HepG2 (cell line): ENCODE data around the gene TNFSF12. TPM values are rescaled to one million over a fixed set of nuclear protein-coding genes. Genes with fewer than 3 reads are reported as not detected.

Experiments
- ELF4 ChIP-seq: sonication (generic); formaldehyde crosslinking; IDR thresholded peaks from 2 replicates; pipeline ENCODE4 v1.5.0; 2020; ENCODE audit warnings: missing genetic modification reagents, mild to moderate bottlenecking, moderate library complexity, borderline replicate concordance
- GLI4 ChIP-seq: sonication (generic); formaldehyde crosslinking; IDR thresholded peaks from 2 replicates; pipeline ENCODE4 v1.5.1; 2020; ENCODE audit warnings: missing genetic modification reagents, mild to moderate bottlenecking, moderate library complexity, borderline replicate concordance
- LCORL ChIP-seq, 2 experiments: fragments of 450-650 bp in 1 of 2; sonication (generic) in 1 of 2; formaldehyde crosslinking in 1 of 2; IDR thresholded peaks; 2 replicates each; pipeline versions ENCODE4 v1.5.0 to v1.6.1; 2017 to 2020; ENCODE audit warnings: antibody characterized with exemption in 1 of 2, missing genetic modification reagents in 1 of 2
- MTA1 ChIP-seq: sonication (generic); formaldehyde crosslinking; IDR thresholded peaks from 2 replicates; pipeline ENCODE4 v1.4.0; 2020; ENCODE audit warnings: missing genetic modification reagents, mild to moderate bottlenecking, borderline replicate concordance
- MTA3 ChIP-seq: sonication (generic); formaldehyde crosslinking; IDR thresholded peaks from 2 replicates; pipeline ENCODE4 v1.4.0; 2020; ENCODE audit warnings: missing genetic modification reagents
- NCOA5 ChIP-seq: sonication (generic); formaldehyde crosslinking; IDR thresholded peaks from 2 replicates; pipeline ENCODE4 v1.4.0; 2020; ENCODE audit warnings: missing genetic modification reagents
- NFE2L2 ChIP-seq: fragments of 150-350 bp; IDR thresholded peaks from 2 replicates; pipeline ENCODE4 v1.6.1; 2014; ENCODE audit warnings: low read length
- NR3C1 ChIP-seq: sonication (generic); formaldehyde crosslinking; IDR thresholded peaks from 2 replicates; pipeline ENCODE4 v1.4.0; 2020; ENCODE audit warnings: missing genetic modification reagents
- PHB2 ChIP-seq: fragments of 450-650 bp; IDR thresholded peaks from 2 replicates; pipeline ENCODE4 v1.6.1; 2018; ENCODE audit not compliant: partially characterized antibody
- RELA ChIP-seq: sonication (generic); formaldehyde crosslinking; IDR thresholded peaks from 2 replicates; pipeline ENCODE4 v1.4.0; 2020; ENCODE audit warnings: missing genetic modification reagents
- RFX1 ChIP-seq: fragments of 450-650 bp; IDR thresholded peaks from 2 replicates; pipeline ENCODE4 v1.6.1; 2017
- RXRA ChIP-seq: sonication (generic); formaldehyde crosslinking; IDR thresholded peaks from 2 replicates; pipeline ENCODE4 v1.5.1; 2020; ENCODE audit warnings: missing genetic modification reagents
- SAFB2 ChIP-seq: sonication (generic); formaldehyde crosslinking; IDR thresholded peaks from 2 replicates; pipeline ENCODE4 v1.5.1; 2020; ENCODE audit warnings: missing genetic modification reagents, low read depth, mild to moderate bottlenecking, borderline replicate concordance
- SETDB1 ChIP-seq: sonication (generic); formaldehyde crosslinking; IDR thresholded peaks from 2 replicates; pipeline ENCODE4 v1.5.1; 2020; ENCODE audit warnings: missing genetic modification reagents, mild to moderate bottlenecking, borderline replicate concordance
- ZFAT ChIP-seq: sonication (generic); formaldehyde crosslinking; conservative IDR thresholded peaks from 2 replicates; pipeline ENCODE4 v1.8.1; 2023; ENCODE audit warnings: missing genetic modification reagents, inconsistent platforms
- ZFP36L2 ChIP-seq: sonication (generic); formaldehyde crosslinking; IDR thresholded peaks from 2 replicates; pipeline ENCODE4 v1.4.0; 2020; ENCODE audit warnings: missing genetic modification reagents
- ZHX1 ChIP-seq: sonication (generic); formaldehyde crosslinking; IDR thresholded peaks from 2 replicates; pipeline ENCODE4 v1.8.1; 2022; ENCODE audit warnings: low read depth, mild to moderate bottlenecking, missing genetic modification reagents
- ZNF431 ChIP-seq: sonication (generic); formaldehyde crosslinking; IDR thresholded peaks from 2 replicates; pipeline ENCODE4 v1.9.0; 2022; ENCODE audit warnings: missing genetic modification reagents, low read depth, mild to moderate bottlenecking, borderline replicate concordance
- ZNF501 ChIP-seq: sonication (generic); formaldehyde crosslinking; IDR thresholded peaks from 2 replicates; pipeline ENCODE4 v1.5.1; 2020; ENCODE audit warnings: mild to moderate bottlenecking, moderate library complexity, missing genetic modification reagents
- ZNF512 ChIP-seq: sonication (generic); formaldehyde crosslinking; IDR thresholded peaks from 2 replicates; pipeline ENCODE4 v1.4.0; 2020; ENCODE audit warnings: mild to moderate bottlenecking, missing genetic modification reagents
- ZNF530 ChIP-seq: sonication (generic); formaldehyde crosslinking; IDR thresholded peaks from 2 replicates; pipeline ENCODE4 v1.5.0; 2020; ENCODE audit warnings: low read depth, mild to moderate bottlenecking, missing genetic modification reagents
- ZNF639 ChIP-seq: conservative IDR thresholded peaks from 2 replicates; pipeline ENCODE4 v1.6.1; 2018; ENCODE audit warnings: missing genetic modification reagents
- ZNF710 ChIP-seq: sonication (generic); formaldehyde crosslinking; IDR thresholded peaks from 2 replicates; pipeline ENCODE4 v1.5.0; 2020; ENCODE audit warnings: mild to moderate bottlenecking, missing genetic modification reagents, borderline replicate concordance
- ZNF776 ChIP-seq: sonication (generic); formaldehyde crosslinking; IDR thresholded peaks from 2 replicates; pipeline ENCODE4 v1.4.0; 2020; ENCODE audit warnings: mild to moderate bottlenecking, missing genetic modification reagents
- polyA plus RNA-seq, 8 experiments: library from polyadenylated mRNA; depleted of rRNA in 3 of 8; stranded (reverse) in 7 of 8; unstranded in 1 of 8; fragments of >200 nt; fragmentation: Illumina TruSeq in 4 of 8; extraction: Trizol in 4 of 8; gene quantifications; 2 replicates each; pipeline versions ENCODE4 v1.2.1 to v1.2.3, GENCODE V29; 2011 to 2016; ENCODE audit warnings: low read depth in 4 of 8, missing spikeins in 1 of 8, mixed read lengths in 1 of 8; ENCODE audit not compliant: insufficient read depth in 1 of 8
- total RNA-seq, 5 experiments: library from RNA; depleted of rRNA; stranded (reverse); fragments of >200 nt; fragmentation: Illumina TruSeq; extraction: Trizol; gene quantifications; 2 replicates each; pipeline ENCODE4 v1.2.3, GENCODE V29; 2016; ENCODE audit warnings: low read depth in 1 of 5

The TNFSF12 gene
- total and polyA plus RNA-seq, 2 of the 13 experiments (the other 11 are each of a cell fraction or from before 2014, with no cell fraction given), result 0.93 to 7.2 TPM

- TF ChIP-seq GLI4 (CRISPR knock-in tag) (0 out of 2 replicates have a peak, but pooled peaks have one; percentile 56), RFX1 (no peak), ZNF639 (peak; percentile 81; the same call in 1 of the 2 replicates), SETDB1 (CRISPR knock-in tag) (no peak), MTA3 (CRISPR knock-in tag) (no peak), ZNF512 (CRISPR knock-in tag) (no peak), ZHX1 (CRISPR knock-in tag) (no peak), ELF4 (no peak), MTA1 (CRISPR knock-in tag) (0 out of 2 replicates have a peak, but pooled peaks have one; percentile 18), PHB2 (no peak), NCOA5 (CRISPR knock-in tag) (no peak), ZFAT (CRISPR knock-in tag) (no peak), ZNF776 (peak; percentile 6; the same call in 1 of the 2 replicates), NR3C1 (CRISPR knock-in tag) (no peak), ZNF431 (no peak), LCORL (IDR thresholded peaks at IDR 0.05) (no peak), LCORL (CRISPR knock-in tag; IDR thresholded peaks at IDR 0.05) (no peak), ZNF530 (CRISPR knock-in tag) (no peak), ZNF710 (no peak), SAFB2 (CRISPR knock-in tag) (no peak), ZFP36L2 (no peak), ZNF501 (CRISPR knock-in tag) (no peak), NFE2L2 (no peak), RELA (no peak), RXRA (CRISPR knock-in tag) (no peak)
Observed at GRCh38 chr17:7561589-7562207, 12.8 kb downstream of the TNFSF12 start, which contains the start of gene SENP3 (continued).
